KMS-11 (cell line): ENCODE data around the gene NAV2.
A peak's percentile ranks its signal among the peaks of the same experiment; 100 is the strongest.

Experiments used
- H2AFZ ChIP-seq: fragments of 200-600 bp; sonication (generic); 2 replicates; pipeline ENCODE4 v1.6.1; 2016; ENCODE audit warnings: antibody characterized with exemption, mixed run types, low read depth
- H3K27ac ChIP-seq: fragments of 200-600 bp; sonication (generic); 2 replicates; pipeline ENCODE4 v1.6.1; 2016; ENCODE audit warnings: mild to moderate bottlenecking, mixed run types
- H3K27me3 ChIP-seq: fragments of 200-600 bp; sonication (generic); 2 replicates; pipeline ENCODE4 v1.6.1; 2017; ENCODE audit warnings: mild to moderate bottlenecking, low read depth, mixed run types, moderate library complexity; ENCODE audit not compliant: insufficient read depth
- H3K36me3 ChIP-seq: fragments of 200-600 bp; sonication (generic); 2 replicates; pipeline ENCODE4 v1.6.1; 2017; ENCODE audit warnings: mild to moderate bottlenecking, mixed run types; ENCODE audit not compliant: insufficient read depth
- H3K4me1 ChIP-seq: fragments of 200-600 bp; sonication (generic); 2 replicates; pipeline ENCODE4 v1.6.1; 2016; ENCODE audit warnings: mild to moderate bottlenecking, low read depth, mixed run types; ENCODE audit not compliant: poor library complexity, severe bottlenecking
- H3K4me2 ChIP-seq: fragments of 200-600 bp; sonication (generic); 2 replicates; pipeline ENCODE4 v1.7.0; 2016; ENCODE audit warnings: mild to moderate bottlenecking, mixed run types
- H3K4me3 ChIP-seq: fragments of 200-600 bp; sonication (generic); IDR thresholded peaks from 2 replicates; pipeline ENCODE4 v1.6.1; 2017; ENCODE audit warnings: low read depth, low read length, mixed read lengths; ENCODE audit not compliant: insufficient read depth
- H3K79me2 ChIP-seq: fragments of 200-600 bp; sonication (generic); 2 replicates; pipeline ENCODE4 v1.6.1; 2016; ENCODE audit warnings: low read depth, mixed run types; ENCODE audit not compliant: insufficient read depth
- H3K9ac ChIP-seq: fragments of 200-600 bp; sonication (generic); 2 replicates; pipeline ENCODE4 v1.6.1; 2016; ENCODE audit warnings: mild to moderate bottlenecking, mixed run types
- H4K20me1 ChIP-seq: fragments of 200-600 bp; sonication (generic); 2 replicates; pipeline ENCODE4 v1.6.1; 2016; ENCODE audit warnings: mild to moderate bottlenecking, mixed run types; ENCODE audit not compliant: insufficient read depth
- CTCF ChIP-seq: fragments of 200-600 bp; sonication (generic); conservative IDR thresholded peaks from 2 replicates; pipeline ENCODE4 v1.6.1; 2017; ENCODE audit warnings: low read depth, mild to moderate bottlenecking, antibody characterized with exemption, low read length, moderate library complexity, mixed read lengths

Gene NAV2

DNA sequence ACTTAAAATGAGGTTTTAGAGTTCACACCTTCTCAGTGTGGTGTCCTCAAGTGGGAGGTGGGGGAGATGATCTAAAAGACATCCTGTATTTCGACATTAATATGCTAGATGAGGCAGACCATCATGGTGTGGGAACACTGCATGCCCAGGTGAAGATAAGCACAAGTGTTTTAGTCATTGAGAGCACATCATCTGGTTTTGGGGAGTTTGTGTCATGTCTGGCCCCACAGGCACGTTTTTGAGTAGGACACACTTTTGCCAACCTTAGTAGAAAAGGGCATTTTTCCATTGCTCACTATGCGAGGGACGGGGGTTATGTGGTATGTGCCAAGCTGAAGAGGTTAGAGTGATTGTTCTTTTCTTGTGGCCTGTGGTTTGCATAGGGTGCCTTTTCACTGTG, 258.3 kb downstream of the NAV2 start:
- H3K9ac ChIP-seq, result no peak overlapping the region
- no peaks in the 10 kb centered on the region for H3K36me3 ChIP-seq
- no peak overlapping the region for H3K27ac ChIP-seq
- H3K4me2 ChIP-seq, result peak overlapping the region; percentile 26
- H3K27me3 ChIP-seq, result no peaks in the 10 kb centered on the region
- H3K79me2 ChIP-seq, result no peaks in the 10 kb centered on the region
- H4K20me1 ChIP-seq, result no peaks in the 10 kb centered on the region; the same call in 1 of the 2 replicates
- no peak overlapping the region for H2AFZ ChIP-seq
- no peak overlapping the region for H3K4me3 ChIP-seq
- H3K4me1 ChIP-seq, result peaks cover 33% of the 10 kb centered on the region
- no peak for TF ChIP-seq CTCF

DNA sequence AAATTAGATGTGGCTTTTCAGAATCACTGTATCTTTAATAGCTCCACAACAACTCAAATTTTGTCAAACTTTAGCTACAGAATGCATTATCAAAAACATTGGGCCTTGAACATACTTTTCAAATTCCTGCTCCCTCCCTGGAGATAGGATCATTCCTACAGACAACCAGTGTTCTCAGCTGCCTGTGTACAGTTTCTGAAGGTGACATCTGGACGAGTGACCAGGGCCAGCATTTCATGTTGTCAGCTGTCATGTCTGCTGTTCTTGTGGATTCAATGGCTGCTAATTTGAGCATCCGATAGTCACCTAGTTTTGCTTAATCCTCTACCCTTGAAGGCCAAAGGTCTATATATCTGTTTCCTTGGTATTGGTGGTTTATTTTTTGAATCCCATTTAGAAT, 259.5 kb downstream of the NAV2 start:
- no peaks in the 10 kb centered on the region for H3K36me3 ChIP-seq
- H3K27ac ChIP-seq, result no peak overlapping the region
- no peaks in the 10 kb centered on the region; the same call in 1 of the 2 replicates for H4K20me1 ChIP-seq
- H3K4me1 ChIP-seq, result peaks cover 33% of the 10 kb centered on the region
- H3K4me3 ChIP-seq, result no peak overlapping the region
- H3K4me2 ChIP-seq, result no peak overlapping the region
- TF ChIP-seq CTCF, result no peak
- no peaks in the 10 kb centered on the region for H3K27me3 ChIP-seq
- H3K9ac ChIP-seq, result no peak overlapping the region
- H3K79me2 ChIP-seq, result no peaks in the 10 kb centered on the region
- H2AFZ ChIP-seq, result no peak overlapping the region

DNA sequence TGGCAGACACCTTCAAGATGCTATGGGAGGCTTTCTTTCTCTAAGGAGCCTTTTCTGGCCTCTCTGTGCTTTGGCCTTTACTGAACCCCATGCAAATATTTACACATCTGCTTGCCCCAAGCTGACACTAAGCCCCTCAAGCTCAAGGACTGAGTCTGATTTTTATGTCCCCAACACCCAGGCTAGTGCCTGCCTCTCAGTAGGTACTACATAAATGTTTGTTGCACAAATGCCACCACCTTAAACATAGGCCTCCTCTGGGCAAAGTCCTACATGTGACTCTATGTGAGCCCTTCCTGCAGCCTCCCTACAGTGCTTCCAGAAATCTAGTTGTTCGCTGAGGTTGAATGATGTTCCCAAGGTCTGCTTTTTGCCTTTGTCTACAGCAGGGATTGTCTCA, 260.0 kb downstream of the NAV2 start:
- H3K36me3 ChIP-seq, result no peaks in the 10 kb centered on the region
- no peak overlapping the region for H3K27ac ChIP-seq
- no peak overlapping the region for H3K4me2 ChIP-seq
- H3K27me3 ChIP-seq, result no peaks in the 10 kb centered on the region
- TF ChIP-seq CTCF, result no peak
- no peak overlapping the region for H2AFZ ChIP-seq
- no peak overlapping the region for H3K9ac ChIP-seq
- no peaks in the 10 kb centered on the region; the same call in 1 of the 2 replicates for H4K20me1 ChIP-seq
- no peaks in the 10 kb centered on the region for H3K79me2 ChIP-seq
- H3K4me3 ChIP-seq, result no peak overlapping the region
- H3K4me1 ChIP-seq, result peaks cover 33% of the 10 kb centered on the region

DNA sequence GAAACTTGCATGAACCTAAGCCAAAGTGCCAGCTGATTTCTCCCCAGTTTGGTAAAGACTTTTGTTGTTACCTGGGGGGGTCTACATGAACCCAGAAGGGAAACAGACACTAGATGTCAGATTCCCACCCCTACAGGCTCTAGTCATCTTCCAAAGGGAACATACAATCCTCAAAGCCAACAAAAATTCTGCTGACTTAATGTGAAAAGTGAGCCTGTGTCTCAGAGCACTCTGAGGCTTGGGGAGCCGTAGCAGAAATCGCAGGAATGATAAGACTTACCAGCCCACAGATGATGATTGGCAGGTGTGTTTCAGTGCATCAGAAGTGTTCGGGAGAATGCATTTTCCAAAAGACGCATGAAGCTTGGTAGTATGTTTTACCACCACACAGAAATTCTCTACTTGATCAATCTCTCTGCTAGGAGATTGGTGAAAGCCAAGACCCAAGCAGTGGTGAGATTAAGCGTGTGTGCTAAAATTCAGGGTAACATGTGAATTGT, 260.5 kb downstream of the NAV2 start:
- no peaks in the 10 kb centered on the region; the same call in 1 of the 2 replicates for H4K20me1 ChIP-seq
- H3K4me2 ChIP-seq, result no peak overlapping the region
- H3K27me3 ChIP-seq, result no peaks in the 10 kb centered on the region
- H3K79me2 ChIP-seq, result no peaks in the 10 kb centered on the region
- H2AFZ ChIP-seq, result no peak overlapping the region
- H3K36me3 ChIP-seq, result no peaks in the 10 kb centered on the region
- TF ChIP-seq CTCF, result no peak
- no peak overlapping the region for H3K9ac ChIP-seq
- H3K4me1 ChIP-seq, result peaks cover 33% of the 10 kb centered on the region
- H3K27ac ChIP-seq, result no peak overlapping the region
- no peak overlapping the region for H3K4me3 ChIP-seq

DNA sequence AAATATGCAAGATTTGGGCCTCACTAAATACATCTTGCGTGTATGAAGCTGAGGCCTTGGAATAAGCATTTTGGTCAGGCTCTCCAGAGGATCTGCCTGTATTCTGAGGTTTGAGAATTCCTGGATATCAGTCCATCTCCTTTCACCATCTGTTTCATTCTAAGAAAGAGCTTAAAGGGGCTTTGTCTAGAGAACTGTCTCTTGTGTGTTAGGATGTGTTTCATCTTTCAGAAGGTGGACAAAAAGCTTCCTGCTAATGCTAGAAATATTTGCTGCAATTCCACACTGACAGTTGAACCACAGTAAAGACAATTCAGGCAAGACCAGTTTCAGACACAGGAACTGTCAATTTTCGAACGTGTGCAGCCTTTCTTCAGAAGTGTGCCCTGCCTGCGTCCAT, 262.2 kb downstream of the NAV2 start:
- no peaks in the 10 kb centered on the region for H3K27me3 ChIP-seq
- no peak overlapping the region for H3K27ac ChIP-seq
- no peak overlapping the region for H3K9ac ChIP-seq
- H2AFZ ChIP-seq, result no peak overlapping the region
- H3K4me1 ChIP-seq, result peaks cover 18% of the 10 kb centered on the region
- H4K20me1 ChIP-seq, result no peaks in the 10 kb centered on the region
- H3K79me2 ChIP-seq, result no peaks in the 10 kb centered on the region
- no peak for TF ChIP-seq CTCF
- H3K4me2 ChIP-seq, result no peak overlapping the region
- no peak overlapping the region for H3K4me3 ChIP-seq
- H3K36me3 ChIP-seq, result no peaks in the 10 kb centered on the region
